Right renal pelvis (tissue), 4 donors: ENCODE results near the gene OTUD6A. TPM values are rescaled to one million over a fixed set of nuclear protein-coding genes. Genes with fewer than 3 reads are reported as not detected.

Experiments
- polyA plus RNA-seq, 4 donors: library from polyadenylated mRNA; unstranded; fragments of 120-200 nt; gene quantifications; one replicate each; pipeline ENCODE4 v1.2.1, GENCODE V29; 2013; ENCODE audit not compliant: insufficient read length in 4 of 4

The OTUD6A gene
- polyA plus RNA-seq, 4 donors = 0.05 TPM; not detected in 3

Other genes starting within 250 kb of the OTUD6A start
- not detected for gene AWAT2, start 12.5 kb upstream of the OTUD6A start, polyA plus RNA-seq
- gene IGBP1, start 71.0 kb downstream of the OTUD6A start, polyA plus RNA-seq = 100 to 1,000 TPM in 3 of 4 donors, 10 to 100 TPM in 1; 98.6 to 109 (median 104) TPM
- not detected for gene DGAT2L6, start 115.0 kb downstream of the OTUD6A start, polyA plus RNA-seq
- gene AWAT1, start 172.2 kb downstream of the OTUD6A start, polyA plus RNA-seq = under 1 TPM in 1 of 4 donors, not detected in 3; 0.10 TPM
- gene P2RY4, start 197.7 kb downstream of the OTUD6A start, polyA plus RNA-seq = under 1 TPM in 3 of 4 donors, not detected in 1; 0.18 to 0.33 (median 0.21) TPM
- gene ARR3, start 205.9 kb downstream of the OTUD6A start, polyA plus RNA-seq = under 1 TPM in 3 of 4 donors, not detected in 1; 0.54 to 0.80 (median 0.55) TPM
- 1 to 10 TPM in 1 of 4 donors, under 1 TPM in 3; 0.81 to 1.2 (median 0.94) TPM for gene RAB41, start 219.7 kb downstream of the OTUD6A start, polyA plus RNA-seq
- 10 to 100 TPM; 57.5 to 60.3 (median 58.7) TPM for gene PDZD11, start 227.5 kb downstream of the OTUD6A start, polyA plus RNA-seq
- gene KIF4A, start 227.6 kb downstream of the OTUD6A start, polyA plus RNA-seq = 10 to 100 TPM; 16.1 to 17.9 (median 17.4) TPM